CD4-positive, alpha-beta T cell treated with Interleukin-21 for 1 hour (primary cell): Measurements from ENCODE around the gene SORCS2.

Source experiments
- DNase-seq: peaks from one replicate; pipeline ENCODE4 v3.0.0-alpha.2; 2020

Gene SORCS2

DNA sequence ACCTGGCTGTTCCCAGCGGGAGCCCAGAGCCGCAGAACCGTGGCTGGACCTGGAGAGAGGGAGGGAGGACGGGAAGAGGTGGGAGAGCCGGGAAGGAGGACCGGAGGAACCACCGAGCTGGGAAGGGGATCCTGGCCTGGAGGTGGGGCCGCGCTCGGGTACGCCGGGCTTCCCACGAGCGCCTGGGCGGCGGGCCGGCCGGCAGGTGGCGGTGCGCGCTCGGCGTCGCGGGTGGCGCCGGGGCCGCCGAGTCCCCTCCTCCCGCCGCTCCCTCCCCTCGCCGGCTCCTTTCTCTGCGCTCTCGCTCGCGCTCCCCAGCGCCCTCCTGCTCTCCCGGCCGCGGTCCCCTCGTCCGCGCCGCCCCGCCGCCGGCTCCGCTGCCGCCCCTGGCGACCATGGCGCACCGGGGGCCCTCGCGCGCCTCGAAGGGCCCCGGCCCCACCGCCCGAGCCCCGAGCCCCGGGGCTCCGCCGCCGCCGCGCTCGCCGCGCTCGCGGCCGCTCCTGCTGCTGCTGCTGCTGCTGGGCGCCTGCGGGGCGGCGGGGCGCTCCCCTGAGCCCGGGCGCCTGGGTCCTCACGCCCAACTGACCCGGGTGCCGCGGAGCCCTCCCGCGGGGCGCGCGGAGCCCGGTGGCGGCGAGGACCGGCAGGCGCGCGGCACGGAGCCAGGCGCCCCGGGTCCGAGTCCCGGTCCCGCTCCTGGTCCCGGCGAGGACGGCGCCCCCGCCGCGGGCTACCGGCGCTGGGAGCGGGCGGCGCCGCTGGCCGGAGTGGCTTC is at the start of gene SORCS2:
Gene SORCS2 (plus strand): TSS at position 287 of the 778 bp plus-strand sequence.
- DNase-seq, result peak; percentile 45

DNA sequence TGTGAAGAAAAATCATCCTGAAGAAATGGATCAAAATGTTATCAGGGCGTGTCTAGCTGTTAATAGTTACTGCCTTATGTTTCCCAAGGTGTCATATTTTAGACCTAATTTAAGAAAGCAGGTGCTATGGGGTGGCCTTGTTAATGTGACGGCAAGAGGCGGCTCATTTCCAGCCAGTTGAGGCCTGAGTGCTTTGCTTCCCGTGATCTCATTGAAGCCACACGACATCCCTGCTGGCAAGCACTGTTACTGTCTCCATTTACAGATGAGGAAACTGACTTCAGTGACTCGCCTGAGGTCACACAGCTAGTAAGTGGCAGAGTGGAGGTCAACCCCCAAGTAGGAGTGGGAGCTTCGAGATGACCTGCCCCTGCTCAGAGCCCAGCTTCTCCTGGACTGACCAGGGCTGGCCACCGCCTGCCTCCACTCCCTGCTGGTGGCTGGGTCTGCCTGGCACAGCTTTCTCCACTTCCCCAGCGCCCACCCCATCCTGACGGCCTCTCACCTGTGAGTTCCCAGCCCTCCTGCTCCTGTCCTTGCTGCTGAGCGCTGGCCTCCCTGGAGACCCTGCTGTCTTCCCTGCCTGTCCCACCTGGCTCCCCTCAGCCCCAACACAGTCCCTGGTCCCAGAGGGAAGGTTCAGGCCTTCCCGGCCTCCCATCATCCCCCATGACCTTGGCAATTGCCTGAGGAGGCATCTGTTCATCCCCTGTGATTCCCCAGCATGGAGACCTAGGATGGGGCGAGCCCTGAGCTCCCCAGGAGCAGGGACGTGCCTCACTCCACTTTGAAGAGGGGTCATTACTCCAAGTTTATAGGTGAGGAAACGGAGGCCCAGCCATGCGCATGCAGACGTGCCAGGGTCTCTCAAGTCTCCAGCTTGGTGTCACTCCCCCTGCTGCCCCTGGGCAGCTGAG is 47.7 kb upstream of the SORCS2 start:
- DNase-seq, result no peak

DNA sequence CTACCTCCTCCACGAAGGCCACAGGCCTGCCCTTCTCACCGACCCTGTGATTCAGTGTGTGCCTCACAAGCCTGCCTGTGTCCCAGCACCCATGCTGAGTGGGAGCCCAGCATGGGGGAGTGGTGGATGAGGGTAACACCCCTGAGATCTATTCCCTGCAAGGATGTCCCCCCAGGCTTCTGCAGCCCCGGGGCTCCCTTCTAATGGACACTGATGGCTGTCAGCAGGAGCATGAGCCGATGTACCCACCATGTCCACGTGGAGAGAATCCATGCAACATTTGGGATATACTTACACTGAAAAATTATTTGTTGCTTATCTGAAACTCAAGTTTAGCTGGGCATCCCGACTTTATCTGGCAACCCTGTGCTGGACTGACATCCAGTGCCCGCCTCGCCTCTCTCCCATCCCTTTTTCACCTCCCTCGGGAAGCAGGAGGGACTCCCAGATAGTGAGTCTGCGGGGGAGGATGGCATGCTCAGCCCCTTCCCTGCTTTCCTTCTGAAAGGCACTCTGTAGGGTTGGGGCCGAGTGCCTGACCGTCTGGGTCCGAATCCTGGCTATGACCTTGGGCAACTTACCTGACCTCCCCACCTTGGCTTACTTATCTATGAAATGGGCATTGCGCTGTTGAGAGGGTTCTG is 46.9 kb upstream of the SORCS2 start:
- no peak for DNase-seq

DNA sequence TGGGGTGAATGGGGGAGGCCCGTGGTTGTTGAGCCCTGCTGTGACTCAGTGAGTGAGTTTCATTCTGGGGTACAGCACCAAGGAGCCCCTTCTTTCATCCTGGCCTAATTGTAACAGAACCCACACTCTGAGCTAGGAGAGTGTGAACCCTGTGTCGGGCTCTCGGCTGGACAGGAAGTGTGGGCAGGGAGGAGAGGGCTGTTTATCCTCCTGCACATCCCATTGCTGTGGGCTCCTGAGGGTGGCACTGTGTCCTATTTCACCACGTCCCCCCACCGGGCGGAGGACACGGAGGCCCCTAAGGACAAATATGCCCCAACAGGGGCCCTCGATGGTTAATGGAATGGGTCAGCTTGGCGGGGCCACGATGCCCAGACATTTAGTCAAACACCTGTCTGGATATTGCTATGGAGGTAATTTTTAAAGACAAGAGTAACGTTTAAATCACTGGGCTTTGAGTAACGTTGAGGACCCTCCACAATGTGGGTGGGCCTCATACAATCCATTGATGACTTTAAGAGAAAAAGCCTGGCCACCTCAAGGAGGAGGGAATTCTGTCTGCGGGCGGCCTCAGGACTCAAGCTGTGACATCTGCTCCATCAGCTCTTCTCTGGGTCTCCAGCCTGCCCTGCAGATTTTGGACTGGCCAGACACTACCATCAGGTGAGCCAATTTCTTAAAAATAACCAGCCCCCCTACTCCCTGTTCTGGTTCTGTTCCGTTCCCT is 46.1 kb upstream of the SORCS2 start:
- no peak for DNase-seq

DNA sequence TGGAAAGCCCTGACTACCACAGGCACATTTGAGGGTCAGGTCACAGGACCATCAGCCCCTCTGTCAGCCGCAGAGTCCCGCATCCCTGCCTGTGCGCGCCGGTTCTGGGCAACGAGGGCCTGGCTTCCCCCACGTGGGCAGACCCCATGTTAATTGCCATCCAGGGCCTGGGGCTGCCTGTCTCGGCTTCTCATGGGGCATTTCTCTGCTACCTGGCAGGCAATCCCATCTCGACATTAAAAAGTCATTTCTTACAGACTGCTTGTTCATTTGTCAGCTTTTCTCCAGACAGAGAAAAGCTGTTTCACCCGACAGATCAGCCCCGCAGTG is 45.6 kb upstream of the SORCS2 start:
- DNase-seq, result no peak

DNA sequence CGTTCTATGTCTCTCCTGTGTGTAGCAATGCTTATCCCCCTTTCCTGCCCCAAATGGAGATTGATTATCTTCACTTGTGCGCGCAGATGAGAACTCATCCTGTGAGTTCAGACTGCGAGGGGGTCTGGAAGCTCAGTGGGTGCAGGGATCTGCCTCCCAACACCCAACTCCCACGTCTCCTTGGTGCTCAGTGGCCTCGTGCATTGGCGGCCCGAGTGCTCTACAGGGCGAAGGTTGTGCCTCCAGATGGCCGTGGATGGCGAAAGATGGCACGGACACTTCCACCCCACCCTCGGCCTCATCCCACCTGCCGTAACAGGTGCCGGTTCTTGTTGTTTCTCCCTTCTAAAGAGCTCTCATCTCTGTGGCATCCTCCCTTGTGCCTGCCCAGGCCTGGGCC is 45.1 kb upstream of the SORCS2 start:
- DNase-seq, result no peak

DNA sequence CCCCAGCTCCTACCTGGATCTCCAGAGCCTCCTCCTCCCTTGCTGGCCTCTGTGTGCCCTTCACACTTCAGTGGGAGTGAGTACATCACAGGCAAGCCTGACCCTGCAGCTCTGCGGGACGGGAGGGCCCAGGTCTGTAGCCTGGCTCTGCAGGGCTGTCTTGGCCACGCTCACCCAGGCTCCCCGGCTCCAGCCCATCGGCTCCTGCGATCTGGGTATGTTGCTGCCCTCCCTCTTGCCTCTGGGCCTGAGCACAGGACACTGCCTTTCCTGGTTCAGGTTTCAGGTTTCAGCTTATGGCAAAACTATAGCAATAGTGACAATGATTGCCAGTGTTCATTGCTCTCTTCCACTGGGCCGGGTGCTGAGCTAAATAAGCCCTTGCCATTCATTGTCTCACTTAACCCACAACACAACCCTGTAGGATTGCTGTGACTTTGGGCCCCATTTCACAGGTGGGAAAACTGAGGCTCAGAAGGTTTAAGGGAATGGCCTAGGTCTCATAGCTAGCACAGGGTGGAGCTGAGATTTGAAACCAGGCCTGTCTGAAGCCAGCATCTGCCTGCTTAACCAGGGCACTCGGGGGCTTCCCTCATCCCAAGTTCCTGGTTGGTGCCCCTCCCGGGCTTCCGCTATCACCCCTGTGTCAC is 44.6 kb upstream of the SORCS2 start:
- no peak for DNase-seq

DNA sequence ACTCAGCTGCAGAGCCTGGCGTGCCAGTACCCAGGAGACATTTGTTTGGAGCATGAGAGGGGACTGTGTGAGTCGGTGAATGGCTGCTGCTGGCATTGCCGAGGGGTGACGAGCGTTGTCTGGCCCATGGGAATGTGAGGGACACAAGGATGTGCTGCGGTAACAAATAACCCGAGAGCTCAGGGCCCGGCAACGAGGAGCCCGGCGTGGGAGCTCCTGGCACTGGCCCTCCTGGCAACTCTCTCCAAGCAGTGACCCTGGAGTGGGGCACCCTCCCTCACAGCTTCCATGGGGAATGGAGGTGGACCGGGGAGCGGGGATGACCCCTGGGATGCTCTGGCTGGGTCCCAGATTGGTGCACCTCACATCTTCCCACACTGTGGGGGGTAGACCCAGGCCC is 44.0 kb upstream of the SORCS2 start:
- no peak for DNase-seq

DNA sequence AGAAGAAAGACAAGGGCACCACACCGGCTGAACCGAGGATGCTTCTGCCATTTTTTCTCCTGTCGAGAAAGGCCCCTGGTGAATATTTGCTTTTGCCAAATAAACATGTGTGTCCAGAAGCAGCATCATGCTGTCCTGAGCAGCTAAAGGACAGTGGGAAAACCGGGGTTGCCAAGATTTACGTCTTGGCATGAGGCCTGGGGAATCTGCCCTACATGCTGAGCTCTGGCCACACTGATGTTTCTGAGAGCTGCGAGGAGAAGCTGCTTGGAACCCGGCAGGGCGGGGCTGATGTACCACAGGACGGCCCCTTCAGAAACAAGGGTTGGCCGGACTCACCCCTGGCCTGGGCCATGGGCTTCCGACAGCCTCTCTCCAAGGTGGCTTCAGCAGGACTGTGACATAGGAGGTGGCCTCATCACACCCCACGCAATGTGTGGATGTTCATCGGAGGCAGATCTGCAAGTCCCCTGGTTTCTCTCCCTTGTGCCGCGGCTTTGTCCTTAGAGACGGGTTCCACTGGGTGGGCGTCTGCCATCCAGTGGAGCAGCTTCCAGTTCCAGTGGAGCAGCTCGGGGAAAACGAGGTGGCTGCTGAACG is 42.2 kb upstream of the SORCS2 start:
- DNase-seq, result no peak

DNA sequence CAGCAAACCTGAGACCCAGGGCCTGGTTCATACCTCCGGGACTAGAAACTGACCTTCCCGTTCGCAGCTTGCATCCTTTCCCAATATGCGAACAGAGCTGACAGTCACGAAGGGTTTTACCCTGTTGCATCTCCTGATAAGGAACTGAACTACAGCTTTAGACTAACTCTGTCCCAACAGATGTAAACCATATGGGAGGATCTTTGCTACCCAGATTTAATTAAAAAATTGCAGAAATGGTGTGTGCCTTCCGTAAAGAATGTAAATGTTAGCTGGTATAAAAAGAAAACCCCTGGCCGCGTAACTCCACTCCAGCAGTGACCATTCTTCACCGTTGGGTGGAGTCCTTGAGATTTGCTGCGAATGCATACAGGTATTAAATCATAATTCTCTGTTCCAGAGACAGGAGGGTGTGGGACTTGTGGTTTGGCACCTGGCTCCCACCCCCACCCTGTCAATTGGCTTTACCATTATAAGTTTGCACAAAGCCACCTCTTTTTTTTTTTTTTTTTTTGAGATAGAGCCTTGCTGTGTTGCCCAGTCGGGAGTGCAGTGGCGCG is 40.6 kb upstream of the SORCS2 start:
- no peak for DNase-seq

DNA sequence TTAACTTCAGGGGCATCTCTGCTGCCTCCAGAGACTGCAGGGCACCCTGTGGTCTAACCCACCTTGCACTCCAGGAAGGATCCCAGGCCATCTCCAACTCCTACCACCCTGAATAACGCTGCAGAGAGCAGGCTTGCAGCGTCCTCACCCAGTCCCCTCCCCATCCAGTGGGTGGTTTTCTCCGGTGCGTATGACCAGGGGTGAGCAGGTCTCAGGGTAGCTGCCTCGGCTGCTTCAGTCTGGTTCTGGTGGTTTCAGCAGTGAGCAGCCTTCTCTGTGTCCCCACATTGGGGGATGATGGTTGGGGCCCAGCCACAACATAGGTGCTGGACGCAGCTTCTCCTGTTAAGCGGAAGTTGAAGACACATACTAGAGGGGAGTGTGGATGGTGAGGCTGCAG is 38.6 kb upstream of the SORCS2 start:
- DNase-seq, result no peak

DNA sequence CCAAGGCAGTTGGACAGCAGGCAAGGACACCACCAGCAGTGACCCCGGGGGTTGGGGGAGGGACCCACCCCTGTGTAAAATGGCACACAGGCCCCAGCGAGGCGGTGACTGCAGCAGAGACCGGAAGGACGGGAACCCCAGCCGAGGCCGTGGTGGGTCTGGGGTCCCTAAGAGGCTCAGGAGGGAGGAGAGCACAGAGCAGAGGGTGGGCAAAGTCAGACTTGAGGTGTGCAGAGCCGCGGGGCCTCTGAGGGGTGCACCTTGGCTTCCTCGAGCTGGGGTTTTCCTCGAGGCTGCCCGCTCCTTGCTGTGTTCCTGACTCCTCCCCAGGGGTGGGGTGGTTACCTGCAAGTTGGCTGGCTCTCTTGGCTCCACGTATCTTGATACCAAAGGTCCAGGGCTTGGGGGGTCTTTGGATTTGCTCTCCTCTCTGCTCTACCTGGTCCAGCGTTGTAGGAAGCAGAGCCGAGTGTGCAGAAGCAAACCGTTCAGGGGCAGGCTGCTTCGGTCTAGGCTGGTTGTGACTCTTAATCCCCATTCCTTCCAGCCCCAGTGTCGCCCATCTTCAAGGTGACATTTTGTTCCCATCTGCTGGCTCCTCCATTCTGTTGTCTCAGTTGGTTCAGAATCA is 37.9 kb upstream of the SORCS2 start:
- DNase-seq, result no peak

DNA sequence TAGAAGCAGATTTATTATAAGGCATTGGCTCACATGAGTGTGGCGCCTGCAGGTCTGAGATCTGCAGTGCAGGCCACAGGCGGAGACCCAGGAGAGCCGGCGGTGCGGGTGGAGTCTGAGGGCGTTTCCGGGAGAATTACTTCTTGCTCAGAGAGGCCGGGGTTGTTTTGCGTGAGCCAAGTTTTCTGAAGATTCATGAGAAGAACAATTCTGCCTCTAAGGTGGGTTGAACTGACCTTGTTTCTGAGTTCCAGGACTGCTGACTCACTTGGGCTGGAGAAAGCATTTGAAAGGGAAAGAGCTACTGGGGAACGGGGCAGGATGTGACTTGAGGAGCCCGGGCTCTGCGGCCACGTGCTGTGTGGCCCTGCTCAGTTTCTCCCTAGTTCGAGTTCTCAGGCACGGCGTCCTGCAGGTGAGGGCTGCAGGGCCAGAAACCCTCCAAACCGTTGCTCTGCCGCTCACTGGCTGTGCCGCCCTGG is 36.7 kb upstream of the SORCS2 start:
- DNase-seq, result no peak

DNA sequence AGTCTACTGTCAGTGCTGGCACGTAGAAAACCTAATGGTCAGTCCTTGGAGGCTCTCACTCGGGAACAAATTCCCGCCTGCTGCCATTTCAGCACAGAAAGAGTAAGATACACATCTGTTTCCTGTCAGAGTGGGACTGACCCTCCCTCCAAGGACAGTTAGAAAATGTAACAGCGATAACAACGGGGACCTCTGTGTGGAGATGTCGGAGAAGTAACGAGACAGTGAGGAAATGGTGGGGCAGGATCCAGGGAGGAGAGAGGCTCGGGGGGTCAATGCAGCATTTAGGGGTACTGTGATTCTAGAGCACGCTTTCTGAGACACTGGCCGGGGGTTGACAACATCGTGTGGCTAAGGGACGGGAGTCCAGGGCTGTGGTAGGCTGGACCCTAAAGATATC is 36.0 kb upstream of the SORCS2 start:
- no peak for DNase-seq

DNA sequence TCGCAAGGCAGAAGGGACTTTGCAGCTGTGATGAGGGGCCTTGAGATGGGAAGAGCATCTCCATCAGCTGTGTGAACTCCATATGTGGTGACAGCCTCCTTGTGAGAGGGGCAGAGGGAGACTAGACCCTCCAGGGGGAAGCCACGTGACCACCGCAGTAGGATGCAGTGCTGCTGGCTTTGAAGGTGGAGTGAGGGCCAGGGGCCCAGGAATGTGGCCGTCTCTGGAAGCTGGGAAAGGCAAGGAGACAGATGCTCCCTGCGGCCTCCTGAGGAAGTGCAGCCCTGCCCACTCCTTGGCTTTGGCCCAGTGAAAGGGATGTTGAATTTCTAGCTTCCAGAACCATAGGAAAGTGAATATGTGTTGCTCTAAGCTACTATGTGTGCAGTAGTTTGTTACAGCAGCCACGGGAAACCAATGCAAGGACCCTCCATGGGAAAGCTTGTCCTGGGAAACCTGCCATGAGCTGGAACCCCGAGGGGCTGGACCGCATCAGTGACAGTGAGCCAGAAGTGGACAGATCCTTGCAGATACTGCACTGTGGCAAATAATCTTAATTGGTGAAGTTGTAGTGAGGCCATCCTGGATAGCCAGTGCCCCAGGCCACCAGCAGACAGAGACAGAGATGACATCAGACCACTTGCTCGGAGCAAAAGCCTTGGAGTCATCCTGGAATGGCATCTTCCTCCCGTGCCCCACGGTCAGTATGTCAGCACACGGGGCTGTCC is 35.4 kb upstream of the SORCS2 start:
- DNase-seq, result no peak

DNA sequence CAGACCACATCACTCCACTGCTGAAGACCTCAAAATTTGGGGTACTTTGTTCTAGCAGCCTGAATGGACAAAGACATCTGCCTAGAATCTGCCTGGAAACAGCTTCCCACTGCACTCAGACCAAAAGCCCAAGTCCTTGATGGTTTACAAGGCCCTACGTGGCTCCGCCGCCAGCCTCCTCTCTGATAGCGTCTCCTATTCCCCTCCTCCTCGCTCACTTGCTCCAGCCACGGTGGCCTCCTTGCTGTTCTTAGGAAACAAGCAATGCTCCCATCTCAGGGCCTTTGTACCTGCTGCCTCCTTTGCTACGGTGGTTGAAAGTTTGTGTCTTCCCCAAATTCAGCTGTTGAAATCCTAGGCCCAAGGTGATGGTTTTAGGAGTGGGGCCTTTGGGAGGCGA is 34.7 kb upstream of the SORCS2 start:
- no peak for DNase-seq

DNA sequence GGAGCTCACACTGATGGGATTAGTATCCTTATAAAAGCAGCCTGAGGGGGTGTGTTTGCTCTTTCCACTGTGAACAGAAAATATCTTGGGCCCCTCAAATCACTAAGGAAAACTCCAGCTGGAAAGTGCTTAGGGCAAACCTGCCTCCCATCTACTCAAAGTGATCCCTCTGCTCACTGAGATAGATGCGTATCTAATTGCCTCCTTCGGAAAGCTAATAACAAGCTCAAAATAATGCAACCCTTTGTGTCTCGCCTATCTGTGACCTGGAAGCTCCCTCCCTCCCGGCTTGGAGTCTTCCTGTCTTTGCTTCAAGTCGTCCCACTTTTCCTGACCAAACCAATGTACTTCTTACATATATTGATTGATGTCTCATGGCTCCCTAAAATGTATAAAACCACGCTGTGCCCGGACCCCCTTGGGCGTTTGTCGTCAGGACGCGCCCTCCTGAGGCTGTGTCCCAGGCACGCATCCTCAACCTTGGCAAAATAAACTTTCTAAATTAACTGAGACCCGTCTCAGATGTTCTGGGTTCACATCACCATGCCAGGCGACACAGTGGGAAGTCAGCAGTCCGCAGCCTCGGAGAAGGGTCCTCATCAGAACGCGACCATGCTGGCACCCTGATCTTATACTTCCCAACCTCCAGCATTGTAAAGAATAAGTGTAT is 34.1 kb upstream of the SORCS2 start:
- no peak for DNase-seq

DNA sequence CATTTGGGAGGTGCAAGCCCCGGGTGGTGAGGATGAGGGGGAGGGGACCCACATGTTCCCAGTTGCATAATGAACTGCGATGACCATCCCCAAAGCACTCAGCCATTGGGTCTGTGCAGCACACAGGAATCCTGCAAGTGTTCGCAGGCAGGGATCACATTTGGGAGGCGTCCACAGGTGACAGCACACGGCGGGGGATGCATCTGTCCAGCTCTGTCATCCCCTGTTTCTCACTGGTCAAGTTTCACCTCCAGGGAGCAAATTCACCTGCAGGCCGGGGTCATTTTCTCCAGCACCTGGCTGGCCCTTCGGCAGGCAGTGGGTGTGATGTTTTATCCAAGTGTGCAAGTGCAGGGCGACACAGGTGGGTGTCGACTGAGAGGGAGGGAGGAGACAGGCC is 33.3 kb upstream of the SORCS2 start:
- no peak for DNase-seq

DNA sequence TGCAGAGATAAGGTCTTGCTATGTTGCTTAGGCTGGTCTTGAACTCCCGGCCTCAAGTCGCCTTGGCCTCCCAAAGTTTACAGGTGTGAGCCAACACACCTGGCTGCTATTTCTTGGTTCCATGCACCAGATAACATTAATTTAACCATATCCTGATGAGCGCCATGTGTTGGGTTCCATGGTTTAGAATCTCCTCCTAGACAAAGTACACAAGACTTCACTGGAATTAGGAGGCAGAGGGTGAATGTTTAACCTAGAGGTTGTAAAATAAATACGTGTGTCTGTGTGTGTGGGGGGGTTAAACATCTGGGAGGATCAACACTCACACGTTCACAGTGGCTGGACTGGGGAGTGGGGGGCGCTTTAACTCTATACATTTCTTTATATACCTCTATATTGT is 32.4 kb upstream of the SORCS2 start:
- DNase-seq, result no peak

DNA sequence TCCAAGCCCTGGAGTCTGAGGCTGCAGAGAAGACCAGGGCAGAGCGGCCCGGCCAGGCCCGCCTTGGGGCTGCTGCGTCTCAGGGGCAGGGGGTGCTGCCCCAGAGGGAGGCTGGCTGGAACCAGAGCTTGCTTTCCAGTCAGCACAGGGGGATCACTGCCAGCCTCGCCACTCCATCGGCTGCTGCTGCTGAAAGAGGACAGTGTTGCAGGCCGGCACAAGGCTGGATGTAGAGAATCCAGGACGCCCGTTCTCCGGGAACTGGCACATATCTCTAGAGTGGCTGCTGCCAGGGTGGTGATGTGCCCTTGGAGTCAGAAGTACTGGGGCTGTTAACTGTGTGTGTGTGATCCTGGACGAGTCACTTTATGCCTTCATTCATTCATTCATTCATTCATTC is 31.9 kb upstream of the SORCS2 start:
- DNase-seq, result no peak
